ENCODE data around the gene C19orf25. TPM values are rescaled to one million over a fixed set of nuclear protein-coding genes. Genes with fewer than 3 reads are reported as not detected.

C19orf25 gene
- total and polyA plus RNA-seq, 9 of the 15 experiments (the other 6 are each of a cell fraction or from before 2014, with no cell fraction given), result 0.79 to 96.0 (median 36.1) TPM

GRCh38 chr19:1452802-1453524 is 26.1 kb downstream of the C19orf25 start (continued):
- no peak for TF ChIP-seq FOXO4 (CRISPR knock-in tag; IDR thresholded peaks at IDR 0.05)
- no peak for TF ChIP-seq ETV6 (IDR thresholded peaks at IDR 0.05; ENCODE audit: borderline replicate concordance in 1 of 2, low read depth in 2 of 2, low read length in 1 of 2)
- TF ChIP-seq ETV6 (CRISPR knock-in tag; IDR thresholded peaks at IDR 0.05; ENCODE audit: borderline replicate concordance), result no peak
- TF ChIP-seq ZBTB7A (IDR thresholded peaks at IDR 0.05; ENCODE audit: borderline replicate concordance, control insufficient read depth, low read depth, low read length), result peak; percentile 42; the same call in 1 of the 2 replicates
- no peak for TF ChIP-seq JUN (IDR thresholded peaks at IDR 0.05; ENCODE audit: borderline replicate concordance, low read depth, low read length)
- no peak for TF ChIP-seq JUN (CRISPR knock-in tag; IDR thresholded peaks at IDR 0.05; ENCODE audit: borderline replicate concordance)
- TF ChIP-seq ZNF561 (CRISPR knock-in tag; conservative IDR thresholded peaks at IDR 0.05), result no peak
- no peak for TF ChIP-seq E4F1 (CRISPR knock-in tag; IDR thresholded peaks at IDR 0.05; ENCODE audit: borderline replicate concordance)
- no peak for TF ChIP-seq NONO (IDR thresholded peaks at IDR 0.05; ENCODE audit: low read depth in 2 of 2, low read length in 1 of 2)
- no peak for TF ChIP-seq ASH1L (IDR thresholded peaks at IDR 0.05; ENCODE audit: borderline replicate concordance, low read depth, partially characterized antibody)
- peak; percentile 50 for TF ChIP-seq POLR2G (IDR thresholded peaks at IDR 0.05; ENCODE audit: low read depth, low read length)
- no peak for TF ChIP-seq NRF1 (conservative IDR thresholded peaks at IDR 0.05 in 1 of 2, IDR thresholded peaks at IDR 0.05 in 1 of 2)
- no peak for TF ChIP-seq MAZ (CRISPR knock-in tag; conservative IDR thresholded peaks at IDR 0.05 in 1 of 2, IDR thresholded peaks at IDR 0.05 in 1 of 2)
- TF ChIP-seq ZBTB33 (CRISPR knock-in tag; IDR thresholded peaks at IDR 0.05), result peak; percentile 57; the same call in 1 of the 2 replicates
- TF ChIP-seq ZNF282 (CRISPR knock-in tag; IDR thresholded peaks at IDR 0.05), result no peak
- TF ChIP-seq MAX (CRISPR knock-in tag; IDR thresholded peaks at IDR 0.05), result no peak

Measured in K562 (cell line).